ENCODE results near the gene INO80E. TPM values are rescaled to one million over a fixed set of nuclear protein-coding genes. Genes with fewer than 3 reads are reported as not detected.

INO80E gene
- total RNA-seq, 2 donors from 2014 or later, result 28.3 to 54.5 TPM

- peaks cover 0 to 5% of the 10 kb centered on the region in 2 donors for H3K36me3 ChIP-seq (replicated peaks in 1 of 2; ENCODE audit: insufficient read depth in 1 of 2, low read depth in 2 of 2)
- peak; percentile 89 to 91 (median 90) for DNase-seq
- peak in 2 of 3 donors; percentile 61 to 67 for TF ChIP-seq POLR2A (IDR thresholded peaks at IDR 0.05)
- TF ChIP-seq CTCF (IDR thresholded peaks at IDR 0.05), result no peak
- peak; percentile 80 for ATAC-seq
- H3K9me3 ChIP-seq, result no peaks in the 10 kb centered on the region
- intact Hi-C loops (cut with DNase I), result no loop called here
- H3K27me3 ChIP-seq, result no peaks in the 10 kb centered on the region
- peaks cover 26% of the 10 kb centered on the region for H3K4me1 ChIP-seq
- H3K27ac ChIP-seq, result peak within 1 kb of the TSS; percentile 89 to 99 (median 93)
- 0% methylated on average over 6 to 53 of the region's 53 CpGs for WGBS, 2 donors
- H3K4me3 ChIP-seq, result peak within 1 kb of the TSS; percentile 76 to 79
These were observed 624 bp upstream of the INO80E start, which contains the start of gene HIRIP3 for GRCh38 chr16:29995324-29995910. HIRIP3 (minus strand) TSS chr16:29995617; CDS start chr16:29995605, 12 bp downstream.

GRCh38 chr16:29996766-29997250 lies 767 bp downstream of the INO80E start:
- H3K27ac ChIP-seq, result peak overlapping the region in 1 of 4 donors; percentile 89
- no peak for DNase-seq
- TF ChIP-seq POLR2A (IDR thresholded peaks at IDR 0.05) (no peak), CTCF (IDR thresholded peaks at IDR 0.05) (no peak)
- ATAC-seq, result no peak
- H3K27me3 ChIP-seq, result no peaks in the 10 kb centered on the region
- H3K9me3 ChIP-seq, result no peaks in the 10 kb centered on the region
- WGBS, 2 donors, result 22 to 26% methylated on average over 9 of the region's 9 CpGs
- peaks cover 26% of the 10 kb centered on the region for H3K4me1 ChIP-seq
- intact Hi-C loops (cut with DNase I), result no loop called here
- H3K4me3 ChIP-seq, result peak overlapping the region; percentile 76 to 79
- H3K36me3 ChIP-seq (replicated peaks in 1 of 2; ENCODE audit: insufficient read depth in 1 of 2, low read depth in 2 of 2), result peaks cover 0 to 2% of the 10 kb centered on the region in 2 donors

- intact Hi-C loops (cut with DNase I), result loop anchor here (10.0 kb wide), 2 partner anchors 95 to 295 kb away; partner anchors contain the start of gene ASPHD1
- Histone ChIP-seq H3K36me3 (replicated peaks in 1 of 2; ENCODE audit: insufficient read depth in 1 of 2, low read depth in 2 of 2) (peaks cover 0 to 2% of the 10 kb centered on the region in 2 donors), H3K9me3 (no peaks in the 10 kb centered on the region), H3K4me1 (peaks cover 19% of the 10 kb centered on the region), H3K27ac (no peak overlapping the region), H3K4me3 (no peak overlapping the region), H3K27me3 (no peaks in the 10 kb centered on the region)
- 87 to 88% methylated on average over 6 of the region's 6 CpGs for WGBS, 2 donors
- no peak for ATAC-seq
- DNase-seq, result no peak
- TF ChIP-seq POLR2A (IDR thresholded peaks at IDR 0.05) (no peak), CTCF (IDR thresholded peaks at IDR 0.05) (no peak)
These were observed 3.6 kb downstream of the INO80E start for GRCh38 chr16:29999605-30000004.

- no peak overlapping the region for H3K27ac ChIP-seq
- no peak for ATAC-seq
- no peaks in the 10 kb centered on the region for H3K27me3 ChIP-seq
- no peak overlapping the region for H3K4me3 ChIP-seq
- DNase-seq, result no peak
- peaks cover 20% of the 10 kb centered on the region for H3K4me1 ChIP-seq
- intact Hi-C loops (cut with DNase I), result loop anchor here (10.0 kb wide), 2 partner anchors 96 to 296 kb away; partner anchors contain the start of gene ASPHD1
- TF ChIP-seq CTCF (IDR thresholded peaks at IDR 0.05) (no peak), POLR2A (IDR thresholded peaks at IDR 0.05) (no peak)
- 83 to 89% methylated on average over 26 to 33 of the region's 33 CpGs for WGBS, 2 donors
- peaks cover 0 to 2% of the 10 kb centered on the region in 2 donors for H3K36me3 ChIP-seq (replicated peaks in 1 of 2; ENCODE audit: insufficient read depth in 1 of 2, low read depth in 2 of 2)
- no peaks in the 10 kb centered on the region for H3K9me3 ChIP-seq
These were observed 4.9 kb downstream of the INO80E start for GRCh38 chr16:30000735-30001631.

Data from body of pancreas (tissue), 4 donors.